Measurements from ENCODE around the gene ACKR3. TPM values are rescaled to one million over a fixed set of nuclear protein-coding genes. Genes with fewer than 3 reads are reported as not detected.

ACKR3 gene
- total and polyA plus RNA-seq, 10 of the 15 experiments (the other 5 are each of a cell fraction or from before 2014, with no cell fraction given): 3.0 to 154 (median 6.4) TPM

- TF ChIP-seq, protein P1, sequence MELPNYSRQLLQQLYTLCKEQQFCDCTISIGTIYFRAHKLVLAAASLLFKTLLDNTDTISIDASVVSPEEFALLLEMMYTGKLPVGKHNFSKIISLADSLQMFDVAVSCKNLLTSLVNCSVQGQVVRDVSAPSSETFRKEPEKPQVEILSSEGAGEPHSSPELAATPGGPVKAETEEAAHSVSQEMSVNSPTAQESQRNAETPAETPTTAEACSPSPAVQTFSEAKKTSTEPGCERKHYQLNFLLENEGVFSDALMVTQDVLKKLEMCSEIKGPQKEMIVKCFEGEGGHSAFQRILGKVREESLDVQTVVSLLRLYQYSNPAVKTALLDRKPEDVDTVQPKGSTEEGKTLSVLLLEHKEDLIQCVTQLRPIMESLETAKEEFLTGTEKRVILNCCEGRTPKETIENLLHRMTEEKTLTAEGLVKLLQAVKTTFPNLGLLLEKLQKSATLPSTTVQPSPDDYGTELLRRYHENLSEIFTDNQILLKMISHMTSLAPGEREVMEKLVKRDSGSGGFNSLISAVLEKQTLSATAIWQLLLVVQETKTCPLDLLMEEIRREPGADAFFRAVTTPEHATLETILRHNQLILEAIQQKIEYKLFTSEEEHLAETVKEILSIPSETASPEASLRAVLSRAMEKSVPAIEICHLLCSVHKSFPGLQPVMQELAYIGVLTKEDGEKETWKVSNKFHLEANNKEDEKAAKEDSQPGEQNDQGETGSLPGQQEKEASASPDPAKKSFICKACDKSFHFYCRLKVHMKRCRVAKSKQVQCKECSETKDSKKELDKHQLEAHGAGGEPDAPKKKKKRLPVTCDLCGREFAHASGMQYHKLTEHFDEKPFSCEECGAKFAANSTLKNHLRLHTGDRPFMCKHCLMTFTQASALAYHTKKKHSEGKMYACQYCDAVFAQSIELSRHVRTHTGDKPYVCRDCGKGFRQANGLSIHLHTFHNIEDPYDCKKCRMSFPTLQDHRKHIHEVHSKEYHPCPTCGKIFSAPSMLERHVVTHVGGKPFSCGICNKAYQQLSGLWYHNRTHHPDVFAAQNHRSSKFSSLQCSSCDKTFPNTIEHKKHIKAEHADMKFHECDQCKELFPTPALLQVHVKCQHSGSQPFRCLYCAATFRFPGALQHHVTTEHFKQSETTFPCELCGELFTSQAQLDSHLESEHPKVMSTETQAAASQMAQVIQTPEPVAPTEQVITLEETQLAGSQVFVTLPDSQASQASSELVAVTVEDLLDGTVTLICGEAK (IDR thresholded peaks at IDR 0.05; ENCODE audit: borderline replicate concordance): no peak
- TF ChIP-seq BACH1 (IDR thresholded peaks at IDR 0.05; ENCODE audit: borderline replicate concordance) (no peak), MTA3 (IDR thresholded peaks at IDR 0.05; ENCODE audit: borderline replicate concordance, low read length) (no peak)
Measured at GRCh38 chr2:236619910-236620612, 50.4 kb downstream of the ACKR3 start (continued).

- in situ Hi-C loops (cut with MboI): no loop called here
- Histone ChIP-seq H3K4me1 (ENCODE audit: control insufficient read depth, insufficient read depth, low read length) (no peaks in the 10 kb centered on the region), H3K9ac (ENCODE audit: control insufficient read depth, insufficient read depth, low read length) (no peak overlapping the region), H3K27ac (ENCODE audit: control insufficient read depth, insufficient read depth) (no peak overlapping the region), H3K36me3 (ENCODE audit: control insufficient read depth in 2 of 2, insufficient read depth in 2 of 2, low read length in 1 of 2) (no peaks in the 10 kb centered on the region), H4K20me1 (ENCODE audit: control insufficient read depth, insufficient read depth) (no peaks in the 10 kb centered on the region), H3K79me2 (ENCODE audit: control insufficient read depth, insufficient read depth, low read length) (no peaks in the 10 kb centered on the region), H3K4me3 (no peak overlapping the region), H3K27me3 (replicated peaks in 1 of 2; ENCODE audit: control insufficient read depth in 2 of 2, insufficient read depth in 2 of 2, low read length in 1 of 2) (peaks cover 0 to 3% of the 10 kb centered on the region in 2 experiments; a peak in 2 of 4 replicates), H3K9me3 (replicated peaks; ENCODE audit: control insufficient read depth, insufficient read depth, low read length) (no peaks in the 10 kb centered on the region), H3K4me2 (ENCODE audit: control insufficient read depth, insufficient read depth) (no peak overlapping the region), H2AFZ (ENCODE audit: control insufficient read depth, low read depth, low read length) (no peak overlapping the region)
- RAD21 ChIA-PET (ENCODE audit: unreplicated experiment): no interaction called here
- no TSS peak for BruUV-seq (replicated peaks)
- DNase-seq (ENCODE audit: low read depth, low spot score): no peak
- SMC1A ChIA-PET (ENCODE audit: uncharacterized antibody, unreplicated experiment): interaction anchor here (1.4 kb wide), 1 partner anchor 109 kb away, joined by 3 read pairs; no protein-coding TSS in a partner anchor
- intact Hi-C loops (cut with micrococcal nuclease; ENCODE audit: unreplicated experiment): no loop called here
- FAIRE-seq: no peak
- CTCF ChIA-PET: no interaction called here
- WGBS (ENCODE audit: insufficient coverage, insufficient replicate concordance, low lambda C conversion rate, missing lambda C conversion rate): 58% methylated on average over 15 of the region's 15 CpGs
- ATAC-seq: no peak
- POLR2A ChIA-PET: no interaction called here
- TF ChIP-seq, protein P2, sequence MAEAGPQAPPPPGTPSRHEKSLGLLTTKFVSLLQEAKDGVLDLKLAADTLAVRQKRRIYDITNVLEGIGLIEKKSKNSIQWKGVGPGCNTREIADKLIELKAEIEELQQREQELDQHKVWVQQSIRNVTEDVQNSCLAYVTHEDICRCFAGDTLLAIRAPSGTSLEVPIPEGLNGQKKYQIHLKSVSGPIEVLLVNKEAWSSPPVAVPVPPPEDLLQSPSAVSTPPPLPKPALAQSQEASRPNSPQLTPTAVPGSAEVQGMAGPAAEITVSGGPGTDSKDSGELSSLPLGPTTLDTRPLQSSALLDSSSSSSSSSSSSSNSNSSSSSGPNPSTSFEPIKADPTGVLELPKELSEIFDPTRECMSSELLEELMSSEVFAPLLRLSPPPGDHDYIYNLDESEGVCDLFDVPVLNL (IDR thresholded peaks at IDR 0.05; ENCODE audit: low read depth, low read length): no peak
- TF ChIP-seq FOXM1 (IDR thresholded peaks at IDR 0.05; ENCODE audit: low read depth, low read length): no peak
- TF ChIP-seq, protein P1 (IDR thresholded peaks at IDR 0.05; ENCODE audit: borderline replicate concordance): no peak
- no peak for TF ChIP-seq RBBP5 (conservative IDR thresholded peaks at IDR 0.05)
- TF ChIP-seq BCLAF1 (IDR thresholded peaks at IDR 0.05): no peak
- TF ChIP-seq SIN3A (IDR thresholded peaks at IDR 0.05; ENCODE audit: low read depth, low read length): no peak
- no peak for TF ChIP-seq ZNF384 (IDR thresholded peaks at IDR 0.05; ENCODE audit: borderline replicate concordance, low read depth, low read length)
Measured at GRCh38 chr2:236621786-236622185, 52.2 kb downstream of the ACKR3 start.
